Activated T-cell treated with anti-CD3 and anti-CD28 coated beads, Interleukin-2, amount 50 U/mL, for 48 hours (primary cell): Measurements from ENCODE around the gene RUFY3.

Experiments used
- DNase-seq, 2 experiments: peaks; one replicate each; pipeline ENCODE4 v3.0.0-alpha.2; 2020

The RUFY3 gene

DNA sequence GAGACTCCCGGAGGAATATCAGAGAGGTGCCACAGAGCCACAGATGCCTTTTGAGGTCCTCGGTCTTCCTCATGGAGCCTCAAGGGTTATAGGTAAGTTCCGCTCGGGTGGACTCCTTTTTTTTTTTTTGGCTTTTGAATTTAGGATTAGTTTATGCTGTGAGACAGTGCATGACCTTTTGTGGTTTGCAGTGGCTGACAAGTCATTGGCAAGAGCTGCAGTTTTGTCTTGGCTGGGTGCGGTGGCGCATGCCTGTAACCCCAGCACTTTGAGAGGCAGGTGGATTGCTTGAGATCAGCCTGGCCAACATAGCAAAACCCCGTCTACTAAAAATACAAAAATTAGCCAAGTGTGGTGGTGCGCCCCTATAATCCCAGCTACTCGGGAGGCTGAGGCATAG lies 122.4 kb downstream of the RUFY3 start:
- no peak for DNase-seq

DNA sequence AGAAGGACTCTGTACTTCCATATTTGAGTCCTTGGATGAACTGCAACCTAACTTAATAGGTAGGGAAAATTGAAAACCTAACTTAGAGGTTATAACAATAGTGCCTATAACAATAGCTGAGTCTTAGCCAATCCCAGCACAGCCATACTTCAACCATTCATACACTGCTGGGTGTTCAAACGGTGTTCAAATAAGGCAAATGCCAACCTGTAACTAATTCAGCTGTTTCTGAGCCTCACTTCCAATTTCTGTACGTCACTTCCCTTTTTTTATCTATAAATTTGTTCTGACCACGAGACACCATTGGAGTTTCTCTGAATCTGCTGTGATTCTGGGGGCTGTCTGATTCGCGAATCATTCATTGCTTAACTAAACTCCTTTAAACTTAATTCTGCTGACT lies 127.5 kb downstream of the RUFY3 start:
- no peak for DNase-seq

DNA sequence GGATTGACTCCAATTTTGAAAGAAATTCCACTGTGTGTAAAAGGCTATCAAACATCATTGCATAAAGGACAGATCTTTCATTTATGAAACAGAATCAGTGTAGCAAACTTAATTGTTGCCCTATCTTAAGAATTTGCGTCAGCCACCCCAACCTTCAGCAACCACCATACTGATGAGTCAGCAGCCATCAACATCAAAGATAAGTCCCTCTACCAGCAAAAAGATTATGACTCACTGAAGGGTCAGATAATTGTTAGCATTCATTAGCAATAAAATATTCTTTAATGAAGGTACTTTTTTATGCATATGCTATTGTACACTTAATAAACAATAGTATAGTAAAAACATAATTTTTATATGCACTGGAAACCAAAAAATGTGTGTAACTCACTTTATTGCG lies 133.7 kb downstream of the RUFY3 start:
- DNase-seq: no peak
